CD4-positive, alpha-beta T cell treated with Interleukin-2 at 100 ng/mL for 4 hours (primary cell): ENCODE results near the gene PTN.
"Not testable (repeated sequence)": the region's sequence is repeated elsewhere in the genome, so short reads cannot be mapped to it uniquely, and the experiment has no call there.

Source experiments
- DNase-seq: peaks from one replicate; pipeline ENCODE4 v3.0.0-alpha.2; 2020; ENCODE audit warnings: low spot score

PTN gene

DNA sequence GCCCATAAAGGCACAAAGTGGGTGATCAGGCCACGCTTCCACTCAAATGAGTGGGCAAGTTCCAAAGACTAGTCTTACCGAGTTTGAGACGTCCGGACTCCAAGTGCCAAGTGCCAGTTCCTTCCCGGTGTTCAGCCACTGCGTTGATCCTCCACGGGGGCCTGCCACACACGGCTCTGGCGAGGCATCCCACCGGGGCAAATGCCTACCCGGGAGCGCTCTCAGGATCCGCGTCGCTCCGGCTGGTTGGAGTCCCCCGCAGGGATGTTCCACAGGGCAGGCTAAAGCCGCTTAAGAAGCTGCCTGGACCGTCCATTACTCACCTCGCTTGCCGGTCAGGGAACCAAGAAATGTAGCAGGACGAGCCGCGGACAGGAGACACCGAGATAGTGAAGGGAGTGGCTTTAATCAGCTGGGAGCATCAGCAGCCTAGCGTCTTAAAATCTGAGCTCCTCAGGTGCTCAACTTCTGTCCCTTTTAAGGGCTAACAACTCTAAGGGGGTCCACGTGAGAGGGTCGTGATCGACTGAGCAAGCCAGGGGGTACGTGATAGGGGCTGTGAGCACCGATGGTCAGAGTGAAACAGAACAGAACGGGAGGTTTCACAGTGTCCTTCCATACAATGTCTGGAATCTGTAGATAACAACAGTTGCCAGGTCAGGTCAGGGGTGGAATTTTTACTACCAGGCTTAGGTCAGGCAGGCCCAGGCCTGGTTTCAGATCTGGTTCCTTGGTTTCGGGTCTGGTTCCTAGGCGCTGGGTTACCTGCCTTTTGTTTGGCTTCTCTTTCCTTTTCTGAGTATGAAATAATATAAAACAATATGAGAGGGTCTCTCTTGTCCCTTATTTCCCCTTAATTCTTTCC is 75.3 kb downstream of the PTN start:
- not testable (repeated sequence) for DNase-seq

DNA sequence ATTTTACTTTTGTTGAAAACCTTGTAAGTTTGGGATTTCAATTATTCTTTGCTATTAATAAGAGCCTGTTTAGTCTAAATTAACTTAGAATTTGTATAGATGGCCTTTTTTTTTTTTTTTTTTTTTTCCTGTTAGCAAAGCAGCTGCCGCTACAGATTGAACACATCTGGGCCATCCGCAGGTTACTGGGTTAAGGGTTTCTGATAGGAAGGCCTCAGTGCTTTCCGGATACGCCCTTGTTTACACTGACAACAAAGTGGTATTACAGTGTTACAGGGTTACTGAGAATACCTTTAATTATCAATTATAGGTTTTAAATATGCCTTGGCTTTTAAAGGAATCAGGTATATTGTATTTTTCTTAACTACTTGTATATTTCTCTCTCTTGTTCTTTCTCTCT is 76.8 kb downstream of the PTN start:
- no peak for DNase-seq

DNA sequence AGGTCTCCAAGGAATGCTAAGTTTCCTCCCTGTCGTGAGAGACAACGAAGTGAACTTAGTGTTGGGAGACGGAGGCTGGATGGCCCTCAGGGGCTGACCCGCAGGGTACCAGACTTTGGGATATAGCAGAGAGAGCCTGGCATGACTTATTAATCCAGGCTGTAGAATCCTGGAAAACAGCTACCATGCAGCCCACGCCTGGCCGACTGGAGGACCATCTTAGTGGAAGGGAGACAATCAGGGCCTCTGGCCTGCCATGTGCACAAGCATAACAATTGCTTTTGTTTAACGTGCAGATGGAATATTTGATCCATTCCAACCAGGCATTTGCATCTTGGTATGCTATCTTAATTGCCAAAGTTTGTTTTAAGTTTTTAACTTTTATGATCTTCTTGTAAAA is 78.1 kb downstream of the PTN start:
- DNase-seq, result not testable (repeated sequence)

DNA sequence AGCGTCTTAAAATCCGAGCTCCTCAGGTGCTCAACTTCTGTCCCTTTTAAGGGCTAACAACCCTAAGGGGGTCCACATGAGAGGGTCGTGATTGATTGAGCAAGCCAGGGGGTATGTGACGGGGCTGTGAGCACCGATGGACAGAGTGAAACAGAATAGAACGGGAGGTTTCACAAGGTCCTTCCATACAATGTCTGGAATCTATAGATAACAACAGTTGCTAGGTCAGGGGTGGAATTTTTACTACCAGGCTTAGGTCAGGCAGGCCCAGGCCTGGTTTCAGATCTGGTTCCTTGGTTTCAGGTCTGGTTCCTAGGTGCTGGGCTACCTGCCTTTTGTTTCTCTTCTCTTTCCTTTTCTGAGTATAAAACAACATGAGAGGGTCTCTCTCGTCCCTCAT is 80.9 kb downstream of the PTN start:
- DNase-seq, result no peak

DNA sequence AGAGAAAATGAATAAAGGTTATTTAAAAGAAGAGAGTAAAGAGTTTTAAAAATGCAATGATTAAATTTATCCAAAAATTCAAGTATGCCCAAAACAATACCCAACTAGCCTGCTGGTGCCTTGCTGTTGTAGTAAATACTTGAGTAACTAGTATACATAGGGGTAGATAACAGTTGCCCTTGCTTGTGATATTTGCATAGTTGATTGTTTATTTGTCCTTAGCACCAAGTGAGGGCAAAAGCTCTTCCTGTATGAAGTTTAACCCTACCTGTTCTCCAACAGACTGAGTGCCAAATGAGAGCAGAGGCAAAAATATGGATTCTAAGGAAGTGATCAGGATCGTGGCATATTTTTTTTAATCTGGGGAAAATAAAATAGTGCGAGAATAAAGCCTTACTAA is 85.0 kb downstream of the PTN start:
- DNase-seq, result no peak

DNA sequence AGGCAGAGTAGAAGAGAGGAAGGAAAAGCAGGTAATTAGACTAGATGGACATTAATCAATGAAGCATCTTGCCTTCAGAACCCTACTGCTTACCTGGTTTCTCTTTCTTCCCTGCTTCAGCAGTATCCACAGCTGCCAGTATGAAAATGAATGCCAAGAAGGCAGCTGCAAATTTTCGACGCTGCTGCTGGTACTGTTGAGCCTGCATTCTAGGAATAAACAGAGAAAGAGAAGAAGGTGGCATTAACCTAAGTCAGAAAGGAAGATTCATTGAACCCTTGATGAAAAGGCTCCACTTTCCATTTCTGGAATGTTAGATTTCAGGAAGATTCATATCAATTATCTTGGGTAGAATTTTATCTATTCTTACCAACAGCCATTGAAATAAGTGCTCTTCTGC is 88.8 kb downstream of the PTN start:
- no peak for DNase-seq

DNA sequence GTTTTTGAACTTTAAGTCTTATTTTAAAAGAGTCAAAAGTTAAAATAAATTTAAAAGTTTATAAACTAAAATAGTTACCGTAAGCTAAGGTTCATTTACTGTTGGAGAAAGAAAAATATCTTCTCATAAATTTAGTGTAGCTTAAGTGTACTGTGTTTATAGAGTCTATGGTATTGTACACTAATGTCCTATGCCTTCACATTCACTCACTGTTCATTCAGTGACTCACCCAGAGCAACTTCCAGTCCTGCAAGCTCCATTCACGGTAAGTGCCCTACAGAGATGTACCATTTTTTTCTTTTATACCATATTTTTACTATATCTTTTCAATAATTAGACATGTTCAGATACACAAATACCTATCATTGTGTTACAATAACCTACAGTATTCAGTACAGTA is 97.6 kb downstream of the PTN start:
- no peak for DNase-seq

DNA sequence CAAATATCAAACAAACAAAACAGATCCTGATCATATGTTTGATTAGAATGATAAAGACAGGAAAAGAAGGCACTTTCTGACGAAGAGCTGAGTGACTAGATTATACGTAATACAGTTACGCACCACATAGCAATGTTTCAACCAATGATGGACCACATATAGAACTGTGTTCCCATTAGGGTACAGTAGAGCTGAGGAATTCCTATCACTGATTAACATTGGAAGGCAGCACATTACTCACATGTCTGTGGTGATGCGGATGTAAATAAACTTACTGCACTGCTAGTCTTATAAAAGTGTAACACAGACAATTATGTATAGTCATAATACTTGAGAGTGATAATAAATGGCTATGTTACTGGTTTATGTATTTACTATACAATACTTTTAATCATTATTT is 98.3 kb downstream of the PTN start:
- no peak for DNase-seq

DNA sequence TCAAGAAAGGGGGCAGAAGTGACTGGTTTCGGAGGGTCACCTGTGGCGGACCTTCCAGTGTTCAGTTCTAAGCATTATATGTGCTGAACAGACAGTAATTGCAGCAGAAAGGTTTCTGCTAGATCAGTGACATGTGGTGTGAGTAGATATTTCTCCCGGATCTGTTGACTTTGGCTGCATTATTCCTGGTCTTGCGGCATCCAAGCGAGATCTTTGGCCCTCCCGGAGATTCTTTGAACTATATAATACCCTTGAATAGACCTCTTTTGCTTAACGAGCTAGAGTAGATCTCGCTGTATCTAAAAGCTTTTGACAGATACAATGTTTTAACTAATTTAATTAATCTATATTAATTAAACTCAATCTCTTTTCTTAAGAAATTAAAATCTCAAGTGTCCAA is 99.8 kb downstream of the PTN start:
- DNase-seq, result no peak

DNA sequence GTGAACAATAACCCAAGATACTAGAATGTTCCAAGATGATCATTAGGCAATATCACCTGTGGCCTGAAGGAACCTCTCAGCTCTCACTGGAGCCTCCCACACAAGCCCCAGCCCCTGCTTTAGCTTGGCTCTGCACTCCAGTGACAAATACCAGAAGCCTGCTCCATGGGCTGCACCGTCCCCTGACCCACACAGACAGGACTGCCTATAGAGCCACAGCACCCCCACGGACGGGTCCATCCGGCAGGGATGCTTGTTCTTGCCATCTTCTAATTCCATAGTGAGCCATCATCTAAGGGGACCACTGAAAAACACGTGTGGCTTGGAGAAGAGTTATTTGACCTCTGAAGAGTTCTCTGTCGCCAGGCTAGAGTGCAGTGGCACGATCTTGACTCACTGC is 100.9 kb downstream of the PTN start:
- DNase-seq, result no peak

DNA sequence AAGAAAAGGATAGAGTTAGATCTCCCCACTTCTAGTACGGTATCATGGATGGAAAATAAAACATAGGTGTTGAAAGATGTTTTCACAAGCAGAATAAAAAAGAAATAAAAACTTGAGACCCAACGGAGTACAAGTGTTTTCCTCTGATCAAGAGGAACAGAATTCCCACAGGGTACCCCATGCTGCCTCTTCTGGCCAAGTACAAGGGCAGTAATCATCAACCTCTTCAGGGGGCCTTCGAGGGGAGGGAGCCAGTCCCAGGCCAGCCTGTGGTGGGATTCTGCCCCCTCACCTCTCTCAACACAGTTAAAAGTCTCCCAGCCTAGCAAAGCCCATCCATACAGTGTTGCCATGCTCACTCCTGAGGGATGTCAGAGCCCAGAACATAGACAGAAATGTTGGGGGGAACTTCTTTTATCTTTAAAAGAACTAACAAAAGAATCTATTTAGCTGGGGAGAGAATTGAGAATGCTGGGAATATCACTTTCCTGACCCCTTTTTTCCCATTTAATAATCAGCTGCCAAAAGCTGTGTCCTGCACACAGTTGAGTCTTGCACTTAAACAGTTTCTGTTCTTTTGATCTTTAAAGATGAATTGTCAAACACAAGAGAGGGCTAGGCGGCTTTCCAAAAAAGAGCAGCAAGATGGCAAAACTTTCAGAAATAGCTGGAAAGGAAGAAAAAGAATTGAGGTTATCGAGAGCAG is 101.7 kb downstream of the PTN start:
- no peak for DNase-seq

DNA sequence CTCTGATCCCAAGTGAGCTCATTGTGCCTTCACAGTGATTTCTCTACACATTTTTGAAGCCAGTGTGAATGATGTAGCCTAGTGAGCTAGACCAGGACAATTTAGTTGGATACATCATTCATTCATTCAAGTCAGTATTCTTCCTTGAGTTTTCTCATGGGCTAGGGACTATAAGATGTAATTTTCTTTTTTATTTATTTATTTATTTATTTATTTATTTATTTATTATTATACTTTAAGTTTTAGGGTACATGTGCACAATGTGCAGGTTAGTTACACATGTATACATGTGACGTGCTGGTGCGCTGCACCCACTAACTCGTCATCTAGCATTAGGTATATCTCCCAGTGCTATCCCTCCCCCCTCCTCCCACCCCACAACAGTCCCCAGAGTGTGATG is 104.3 kb downstream of the PTN start:
- DNase-seq, result not testable (repeated sequence)

DNA sequence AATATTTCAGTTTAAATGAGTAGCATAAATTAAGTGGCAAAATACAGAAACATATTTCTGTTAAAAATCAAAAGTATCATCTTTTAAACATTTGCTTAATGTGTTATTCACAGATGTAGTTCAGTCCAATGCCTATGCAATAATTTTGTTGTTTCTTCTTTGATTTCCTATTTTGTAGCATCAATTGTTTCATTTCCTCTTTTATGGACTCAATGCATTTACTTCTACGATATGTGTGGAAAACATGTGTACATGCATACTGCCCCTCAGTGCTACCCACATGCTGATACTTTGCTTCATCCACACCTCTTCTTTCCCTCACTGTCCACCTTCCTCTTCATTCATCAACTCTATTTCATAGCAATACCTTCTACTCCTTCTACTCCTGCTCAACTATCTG is 108.1 kb downstream of the PTN start:
- no peak for DNase-seq

DNA sequence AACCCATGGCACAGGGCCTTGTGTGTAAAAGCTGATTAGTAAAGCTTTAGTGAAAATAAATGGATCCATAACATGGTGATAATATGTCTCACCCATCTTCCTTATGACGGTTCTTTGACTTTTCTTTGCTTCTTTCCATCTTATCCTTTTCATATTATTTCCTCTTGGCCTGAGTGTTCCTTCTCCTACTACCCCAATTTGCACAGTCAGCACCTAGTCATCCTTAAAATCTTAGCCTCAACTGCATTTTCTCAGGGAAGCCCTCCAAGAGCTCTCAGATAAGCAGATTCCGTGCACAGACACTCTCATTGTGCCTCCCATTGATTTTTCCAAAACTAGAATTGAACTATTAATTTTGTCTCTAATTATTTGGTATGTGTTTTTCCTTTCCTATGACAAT is 112.4 kb downstream of the PTN start:
- DNase-seq, result no peak

DNA sequence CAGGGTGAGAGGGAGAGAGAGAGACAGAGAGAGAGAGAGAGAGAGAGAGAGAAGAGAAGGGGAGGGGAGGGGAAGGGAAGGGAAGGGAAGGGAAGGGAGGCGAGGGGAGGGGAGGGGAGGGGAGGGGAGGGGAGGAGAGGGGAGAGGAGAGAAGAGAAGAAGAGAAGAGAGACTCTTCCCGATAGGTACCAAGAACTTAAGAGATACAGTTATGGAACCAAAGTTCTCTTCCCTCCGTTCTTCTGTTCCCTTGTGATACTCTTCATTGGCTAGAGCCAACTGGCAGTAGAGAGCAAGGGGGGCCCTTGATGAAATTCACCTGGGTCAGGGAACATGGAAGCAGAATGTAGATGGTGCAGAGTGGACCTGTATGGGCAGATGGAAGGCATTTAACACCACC is 122.1 kb downstream of the PTN start:
- no peak for DNase-seq

DNA sequence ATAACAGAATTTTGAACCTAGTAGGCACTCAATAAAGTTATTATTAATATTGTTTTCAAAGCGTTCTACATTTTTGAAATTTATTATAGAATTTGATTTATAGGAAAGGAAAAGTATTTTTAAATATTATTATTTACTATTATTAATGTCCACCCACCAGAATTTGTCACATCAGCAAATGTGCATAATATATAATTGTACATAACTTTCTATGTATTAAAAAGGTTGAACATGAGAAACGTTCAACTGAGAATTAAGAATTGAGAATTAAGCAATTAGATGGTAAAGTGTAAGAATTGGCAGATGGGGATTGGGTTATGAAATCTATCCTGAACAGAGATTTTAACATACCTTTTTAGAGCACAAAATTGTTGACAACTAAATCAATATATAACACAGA is 129.8 kb downstream of the PTN start:
- DNase-seq, result no peak

DNA sequence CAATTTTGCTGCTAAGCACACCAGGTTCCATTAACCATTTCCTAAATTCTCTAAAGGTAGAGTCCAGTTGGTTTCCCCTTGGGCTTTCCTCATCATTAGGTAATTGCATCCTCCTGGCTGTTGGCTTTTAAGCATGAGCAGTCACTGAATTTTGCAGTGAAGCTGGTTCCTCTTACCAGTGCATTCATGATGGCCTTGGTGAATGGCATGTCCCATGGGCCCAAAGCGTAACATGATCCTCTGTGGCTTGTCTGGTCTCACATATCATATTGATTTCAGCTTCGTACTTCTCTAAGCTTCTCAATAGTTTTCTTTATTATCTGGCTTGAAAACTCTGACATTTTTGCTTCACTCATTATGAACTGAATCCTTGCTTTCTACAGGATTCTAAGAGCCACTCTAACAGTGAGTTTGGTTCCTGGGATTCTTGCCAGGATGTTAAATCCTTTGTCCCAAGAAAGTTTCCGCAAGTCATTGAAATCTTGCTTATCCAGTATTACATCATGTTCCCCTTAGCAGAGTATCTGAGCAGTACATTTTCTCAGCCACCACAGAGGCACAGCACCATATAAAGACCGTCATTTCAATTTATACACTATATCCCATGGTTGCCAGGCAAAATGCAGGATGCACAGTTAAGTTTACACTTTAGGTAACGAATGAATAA is 134.2 kb downstream of the PTN start:
- DNase-seq, result no peak

DNA sequence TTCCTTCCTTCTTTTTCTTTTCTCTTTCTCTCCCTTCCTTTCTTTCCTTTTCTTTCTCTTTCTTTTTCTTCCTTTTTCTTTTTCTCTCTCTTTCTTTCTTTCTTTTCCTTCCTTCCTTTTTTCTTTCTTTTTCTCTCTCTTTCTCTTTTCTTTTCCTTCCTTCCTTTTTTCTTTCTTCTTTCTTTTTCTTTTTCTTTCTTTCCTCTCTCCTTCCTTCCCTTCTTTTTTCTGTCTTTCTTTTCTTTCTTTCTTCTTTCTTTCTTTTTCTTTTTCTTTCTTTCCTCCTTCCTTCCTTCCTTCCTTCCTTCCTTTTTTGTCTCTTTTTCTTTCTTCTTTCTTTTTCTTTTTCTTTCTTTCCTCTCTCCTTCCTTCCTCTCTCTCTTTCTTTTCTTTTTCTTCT is 136.8 kb downstream of the PTN start:
- DNase-seq, result no peak

DNA sequence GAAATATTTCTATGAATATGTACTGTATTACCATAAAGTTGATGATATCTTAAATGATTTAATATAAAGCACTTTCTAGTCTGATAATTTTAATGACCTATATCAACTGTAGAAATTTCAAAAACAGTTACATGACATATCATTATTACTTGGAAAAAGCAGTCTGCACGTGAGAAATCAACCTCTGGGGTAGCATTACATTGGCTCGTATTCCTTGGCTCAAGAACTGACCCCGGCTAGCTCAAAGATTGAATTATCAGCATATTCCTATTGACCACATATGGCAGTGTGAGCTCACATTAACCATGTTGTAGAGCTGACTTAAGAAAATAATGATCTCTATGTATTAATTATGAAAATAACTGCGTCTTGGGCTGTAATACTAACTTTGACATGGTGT is 139.3 kb downstream of the PTN start:
- DNase-seq, result no peak

DNA sequence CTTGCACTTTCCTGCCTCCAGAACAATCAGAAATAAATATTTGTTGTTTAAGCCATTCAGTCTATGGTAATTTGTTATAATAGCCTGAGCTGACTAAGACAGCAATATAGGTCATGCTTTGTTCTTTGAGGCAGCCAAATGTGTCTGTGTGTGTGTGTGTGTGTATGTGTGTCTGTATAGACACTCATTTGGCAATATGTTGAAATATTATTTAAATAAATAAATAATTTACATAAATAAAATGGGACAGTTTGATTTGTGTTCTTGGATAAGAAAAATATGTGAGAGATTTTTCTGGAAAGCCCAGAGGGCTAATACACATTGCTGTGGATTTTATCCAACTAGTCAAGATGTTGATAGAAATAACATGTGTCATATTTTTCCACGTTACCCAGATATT is 140.2 kb downstream of the PTN start:
- DNase-seq, result no peak

DNA sequence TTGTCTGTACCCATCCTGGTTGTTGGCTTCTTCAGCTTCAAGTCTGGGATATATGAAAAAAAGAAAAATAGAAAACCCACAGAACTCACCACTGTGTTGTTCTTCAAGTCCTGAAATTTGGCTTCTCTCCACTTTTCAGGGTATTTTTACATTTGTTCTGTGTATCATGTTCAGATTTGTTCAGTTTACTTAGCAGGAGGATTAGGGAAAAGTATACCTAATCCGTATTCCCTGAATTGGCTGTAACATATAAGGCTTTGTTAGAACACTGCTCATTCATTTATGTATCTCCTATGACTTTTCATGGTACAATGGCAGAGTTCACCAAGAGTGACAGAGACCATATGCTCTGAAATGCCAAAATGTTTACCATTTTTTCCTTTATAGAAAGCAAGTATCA is 146.9 kb downstream of the PTN start:
- DNase-seq, result no peak

DNA sequence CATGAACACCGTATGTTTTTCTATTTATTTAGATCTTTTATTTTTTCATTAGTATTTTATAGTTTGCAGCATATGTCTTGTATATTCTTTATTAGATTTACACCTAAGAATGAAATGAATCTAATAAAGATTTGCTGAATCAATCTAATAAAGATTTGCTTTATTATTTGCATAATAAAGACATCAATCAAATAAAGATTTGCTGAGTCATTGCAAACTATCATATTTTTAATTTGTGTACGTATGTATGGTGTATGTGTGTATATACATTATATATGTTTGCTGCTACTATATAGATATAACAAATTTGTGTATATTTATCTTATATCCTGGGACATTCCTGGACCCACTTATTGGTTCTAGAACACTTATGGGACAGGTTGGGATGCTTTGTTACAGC is 147.5 kb downstream of the PTN start:
- DNase-seq, result no peak

DNA sequence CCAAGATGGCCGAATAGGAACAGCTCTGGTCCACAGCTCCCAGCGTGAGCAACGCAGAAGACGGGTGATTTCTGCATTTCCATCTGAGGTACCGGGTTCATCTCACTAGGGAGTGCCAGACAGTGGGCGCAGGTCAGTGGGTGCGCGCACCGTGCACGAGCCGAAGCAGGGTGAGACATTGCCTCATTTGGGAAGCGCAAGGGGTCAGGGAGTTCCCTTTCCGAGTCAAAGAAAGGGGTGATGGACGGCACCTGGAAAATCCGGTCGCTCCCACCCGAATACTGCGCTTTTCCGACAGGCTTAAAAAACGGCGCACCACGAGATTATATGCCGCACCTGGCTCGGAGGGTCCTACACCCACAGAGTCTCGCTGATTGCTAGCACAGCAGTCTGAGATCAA is 161.9 kb downstream of the PTN start:
- DNase-seq, result not testable (repeated sequence)
